NCI-H146 treated with DMSO at 0.1 percent for 48 hours (cell line): ENCODE results near the gene PARD6G.
"Not testable (repeated sequence)": the region's sequence is repeated elsewhere in the genome, so short reads cannot be mapped to it uniquely, and the experiment has no call there.

Experiments used
- DNase-seq: peaks from one replicate; lab custom pipeline; 2025; ENCODE audit not compliant: unreplicated experiment; lab: John Stamatoyannopoulos, UW

Gene PARD6G

GRCh38 chr18:80241919-80242777 lies 5.2 kb downstream of the PARD6G start:
- DNase-seq: no peak

- no peak for DNase-seq
These were observed 7.5 kb downstream of the PARD6G start for GRCh38 chr18:80239830-80240229.

- no peak for DNase-seq
These were observed 8.6 kb downstream of the PARD6G start for GRCh38 chr18:80238651-80239260.

DNA sequence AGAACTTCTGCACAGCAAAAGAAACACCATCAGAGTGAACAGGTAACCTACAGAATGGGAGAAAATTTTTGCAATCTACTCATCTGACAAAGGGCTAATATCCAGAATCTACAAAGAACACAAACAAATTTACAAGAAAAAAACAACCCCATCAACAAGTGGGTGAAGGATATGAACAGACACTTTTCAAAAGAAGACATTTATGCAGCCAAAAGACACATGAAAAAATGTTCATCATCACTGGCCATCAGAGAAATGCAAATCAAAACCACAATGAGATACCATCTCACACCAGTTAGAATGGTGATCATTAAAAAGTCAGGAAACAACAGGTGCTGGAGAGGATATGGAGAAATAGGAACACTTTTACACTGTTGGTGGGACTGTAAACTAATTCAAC lies 9.8 kb downstream of the PARD6G start:
- DNase-seq: not testable (repeated sequence)

DNA sequence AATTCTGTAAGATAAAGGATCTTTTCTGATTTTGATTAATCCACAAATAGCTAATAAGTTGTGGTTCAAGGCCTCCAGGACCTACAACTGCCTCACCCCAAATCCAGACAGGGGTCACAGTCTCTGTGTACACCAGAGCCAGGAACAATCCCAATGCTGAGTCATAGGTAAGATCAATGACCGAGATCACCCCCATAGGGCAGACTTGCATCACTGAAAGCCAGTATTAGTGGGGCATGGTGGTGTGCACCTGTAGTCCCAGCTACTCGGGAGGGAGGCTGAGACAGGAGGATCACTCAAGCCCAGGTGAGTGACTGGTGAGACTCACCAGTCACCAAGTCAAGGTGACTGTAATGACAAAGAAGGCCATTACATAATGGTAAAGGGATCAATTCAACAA lies 12.9 kb downstream of the PARD6G start:
- DNase-seq: no peak

DNA sequence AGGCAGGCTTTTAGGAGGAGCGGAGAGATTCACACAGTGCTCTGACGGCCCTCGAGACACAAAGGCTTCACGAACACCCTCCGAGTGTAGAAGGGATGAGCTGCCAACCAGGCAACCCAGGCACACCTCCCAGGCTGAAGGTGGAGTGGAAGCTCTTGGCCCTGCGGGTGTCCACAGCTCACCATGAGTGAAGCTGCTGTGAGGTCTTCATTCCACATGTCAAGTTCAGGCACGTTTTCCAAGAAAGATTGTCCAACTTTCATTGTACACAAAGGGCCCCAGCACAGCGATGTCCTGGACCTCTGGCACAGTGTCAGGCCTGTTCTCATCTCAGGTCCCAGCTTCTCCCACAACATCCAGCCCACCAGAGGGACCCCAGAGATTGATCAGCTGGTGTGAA lies 13.4 kb downstream of the PARD6G start:
- DNase-seq: no peak

DNA sequence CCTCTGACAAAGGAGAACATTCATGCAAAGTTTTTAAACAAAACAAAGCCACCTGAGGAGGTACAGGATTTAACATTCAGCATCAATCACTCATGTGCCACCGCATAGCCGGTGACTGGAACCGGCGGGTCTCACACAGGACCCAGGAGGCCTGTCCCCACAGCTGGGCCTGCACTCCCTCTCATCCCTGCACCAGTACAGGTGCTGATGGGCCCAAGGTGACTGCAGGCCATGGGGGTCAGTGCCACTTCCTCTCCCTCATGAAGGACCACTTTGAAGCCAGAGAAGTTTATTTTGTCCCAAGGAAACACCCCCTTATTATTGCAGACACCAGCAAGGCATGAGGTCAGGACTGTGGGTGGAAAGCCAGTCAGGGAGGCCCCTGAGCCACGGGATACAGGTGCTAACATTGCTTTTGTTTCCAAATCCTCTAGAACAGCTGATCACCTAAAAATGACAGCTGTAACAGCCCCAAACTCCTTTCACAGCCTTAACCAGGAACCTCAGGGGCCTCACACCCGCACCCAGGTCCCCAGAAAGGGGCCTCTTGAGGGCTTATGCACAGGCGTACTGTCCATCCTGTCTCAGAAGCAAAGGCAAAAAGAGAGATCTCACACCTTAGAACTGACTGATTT lies 14.0 kb downstream of the PARD6G start:
- no peak for DNase-seq

DNA sequence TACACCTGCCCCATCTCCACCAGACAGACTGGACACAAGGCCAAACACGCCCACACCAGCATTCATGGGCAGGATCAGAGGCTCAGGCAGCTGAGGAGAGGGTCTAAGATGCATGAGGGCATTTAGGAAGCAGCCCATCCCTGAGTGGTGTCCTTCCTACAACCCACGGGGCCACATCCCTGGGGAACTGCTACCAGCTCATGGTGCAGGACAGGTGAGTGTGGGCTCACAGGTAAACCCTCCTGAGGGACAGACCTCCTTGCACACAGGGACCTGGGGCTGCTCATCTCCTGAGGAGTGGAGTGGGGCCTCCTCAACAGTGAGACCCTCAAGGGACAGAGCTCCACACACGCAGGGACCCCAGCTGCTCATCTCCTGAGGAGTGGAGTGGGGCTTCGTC lies 14.6 kb downstream of the PARD6G start:
- DNase-seq: no peak

- DNase-seq: no peak
These were observed 15.3 kb downstream of the PARD6G start for GRCh38 chr18:80232030-80232429.

GRCh38 chr18:80231616-80232015 lies 15.7 kb downstream of the PARD6G start:
- no peak for DNase-seq

GRCh38 chr18:80231151-80231550 lies 16.2 kb downstream of the PARD6G start:
- DNase-seq: no peak

- DNase-seq: no peak
These were observed 17.3 kb downstream of the PARD6G start for GRCh38 chr18:80229766-80230745.

DNA sequence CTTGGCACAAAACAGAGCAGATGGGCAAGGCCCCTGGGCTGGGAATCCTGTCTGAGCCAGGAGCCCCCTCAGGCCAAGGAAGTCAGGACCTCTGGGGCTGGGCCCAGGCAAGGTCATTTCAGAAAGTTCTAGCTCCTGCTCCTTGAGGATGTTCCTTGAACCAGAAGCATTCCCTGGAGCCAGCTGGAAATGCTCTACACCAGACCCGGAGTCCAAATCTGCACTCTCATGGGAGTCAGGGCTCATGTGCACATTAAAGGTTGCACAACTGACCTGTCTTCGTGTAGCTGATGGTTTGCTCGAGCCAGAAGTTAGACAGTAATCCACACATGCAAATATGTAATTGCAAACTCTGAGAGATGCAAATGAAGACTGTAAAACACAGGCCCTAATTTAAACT lies 18.0 kb downstream of the PARD6G start:
- no peak for DNase-seq

DNA sequence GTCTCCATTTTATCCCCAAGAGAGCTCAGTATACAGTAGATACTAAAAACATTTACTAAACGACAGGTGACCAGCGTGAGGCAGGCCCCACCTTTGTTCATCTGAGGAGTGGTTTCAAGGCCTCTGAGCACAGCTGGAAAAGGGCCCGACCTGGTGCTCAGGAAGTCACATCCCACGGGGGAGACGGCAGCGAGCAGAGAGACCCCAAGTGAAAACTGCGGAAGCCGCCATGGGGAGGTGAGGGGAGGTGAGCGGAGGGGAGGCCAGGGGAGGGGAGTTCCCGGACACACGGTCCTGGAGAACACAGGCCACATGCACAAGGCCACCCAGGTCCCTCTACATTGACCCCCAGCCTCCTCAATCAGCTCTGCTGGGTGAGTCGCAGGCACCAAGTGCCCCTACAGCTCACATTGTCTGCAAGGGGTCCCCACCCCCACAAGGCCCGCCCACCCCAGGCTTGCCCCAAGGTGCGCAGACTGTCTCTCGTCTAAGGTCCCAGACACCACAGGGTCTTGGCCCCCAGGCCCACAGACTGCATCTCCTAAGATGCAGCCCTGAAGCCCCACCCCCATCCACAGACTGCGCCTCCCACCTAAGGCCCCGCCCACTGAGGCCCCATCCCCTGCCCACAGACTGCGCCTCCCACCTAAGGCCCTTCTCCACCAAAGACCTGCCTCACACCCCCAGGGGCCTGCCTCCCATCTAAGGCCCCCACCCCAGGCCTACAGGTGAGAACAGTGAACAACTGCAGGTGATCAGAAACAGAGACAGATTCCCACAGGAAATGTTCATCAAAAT lies 19.1 kb downstream of the PARD6G start:
- no peak for DNase-seq

DNA sequence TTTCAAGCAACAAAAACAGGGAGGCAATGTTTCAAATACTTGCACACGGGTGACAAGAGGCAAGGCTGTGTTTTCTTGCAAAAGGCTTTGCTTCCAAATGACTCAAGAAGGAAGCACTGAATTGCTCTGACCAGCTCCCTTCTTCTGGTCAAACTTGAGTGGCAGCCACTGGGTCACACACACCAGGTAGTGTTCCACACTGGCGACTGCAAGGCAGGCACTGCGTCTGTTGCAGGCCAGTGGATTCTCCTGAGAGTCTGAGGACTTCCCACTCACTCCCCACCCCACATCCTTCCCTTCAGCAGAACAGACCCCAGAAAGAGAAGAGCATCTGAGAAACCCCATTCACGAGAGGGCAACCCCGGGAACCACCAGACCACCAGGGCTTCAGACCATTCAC lies 19.8 kb downstream of the PARD6G start:
- DNase-seq: no peak

DNA sequence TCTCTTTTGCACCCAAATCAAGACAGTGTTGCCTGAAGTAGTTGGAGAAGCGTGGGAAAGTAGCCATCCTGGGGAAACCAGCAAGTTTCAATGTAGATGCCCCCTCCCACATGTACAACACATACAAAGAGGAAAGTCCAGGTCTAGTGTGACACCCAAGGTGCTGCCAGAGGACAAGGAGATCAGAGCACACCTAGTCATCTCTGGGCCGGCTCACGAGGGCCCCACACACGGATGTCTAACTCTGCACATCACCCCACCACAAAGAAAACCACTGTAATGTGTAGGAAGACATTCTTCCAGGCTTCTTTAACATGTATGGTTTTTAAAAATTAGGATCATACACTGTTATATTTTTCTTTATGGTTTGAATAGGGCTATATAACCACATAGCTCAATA lies 21.6 kb downstream of the PARD6G start:
- no peak for DNase-seq

- no peak for DNase-seq
These were observed 23.6 kb downstream of the PARD6G start for GRCh38 chr18:80223581-80224148.

DNA sequence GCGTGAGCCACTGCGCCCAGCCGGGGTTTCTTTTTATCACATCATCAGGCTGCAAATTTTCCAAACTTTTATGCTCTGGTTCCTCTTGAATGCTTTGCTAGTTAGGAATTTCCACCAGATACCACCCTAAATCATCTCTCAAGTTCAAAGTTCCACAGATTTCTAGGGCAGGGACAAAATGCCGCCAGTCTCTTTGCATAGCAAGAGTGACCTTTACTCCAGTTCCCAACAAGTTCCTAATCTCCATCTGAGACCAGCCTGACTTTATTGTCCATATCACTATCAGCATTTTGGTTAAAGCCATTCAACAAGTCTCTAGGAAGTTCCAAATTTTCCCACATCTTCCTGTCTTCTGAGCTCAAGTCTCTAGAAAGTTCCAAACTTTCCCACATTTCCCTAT lies 27.8 kb downstream of the PARD6G start:
- not testable (repeated sequence) for DNase-seq

DNA sequence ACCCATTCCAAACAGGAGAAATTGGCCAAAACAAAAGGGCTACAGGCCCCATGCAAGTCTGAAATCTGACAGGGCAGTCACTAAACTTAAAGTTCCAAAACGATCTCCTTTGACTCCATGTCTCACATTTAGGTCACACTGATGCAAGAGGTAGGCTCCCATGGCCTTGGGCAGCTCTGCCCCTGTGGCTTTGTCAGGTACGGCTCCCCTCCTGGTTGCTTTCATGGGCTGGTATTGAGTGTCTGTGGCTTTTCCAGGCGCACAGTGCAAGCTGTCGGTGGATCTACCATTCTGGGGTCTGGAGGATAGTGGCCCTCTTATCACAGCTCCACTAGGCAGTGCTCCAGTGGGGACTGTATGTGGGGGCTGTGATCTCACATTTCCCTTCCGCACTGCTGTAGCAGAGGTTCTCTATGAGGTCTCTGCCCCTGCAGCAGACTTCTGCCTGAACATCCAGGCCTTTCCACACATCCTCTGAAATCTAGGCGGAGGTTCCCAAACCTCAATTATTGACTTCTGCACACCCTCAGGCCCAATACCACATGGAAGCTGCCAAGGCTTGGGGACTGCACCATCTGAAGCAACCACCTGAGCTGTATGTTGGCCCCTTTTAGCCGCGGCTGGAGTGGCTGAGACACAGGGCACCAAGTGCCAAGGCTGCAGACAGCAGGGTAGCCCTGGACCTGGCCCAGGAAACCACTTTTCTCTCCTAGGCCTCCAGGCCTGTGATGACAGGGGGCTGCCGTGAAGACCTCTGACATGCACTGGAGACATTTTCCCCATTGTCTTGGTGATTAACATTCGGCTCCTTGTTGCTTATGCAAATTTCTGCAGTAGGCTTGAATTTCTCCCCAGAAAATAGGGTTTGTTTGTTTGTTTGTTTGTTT lies 28.7 kb downstream of the PARD6G start:
- no peak for DNase-seq
